ENCODE data around the gene PPHLN1. TPM values are rescaled to one million over a fixed set of nuclear protein-coding genes. Genes with fewer than 3 reads are reported as not detected.

Gene PPHLN1
- total RNA-seq, 4 donors from 2014 or later: 32.7 to 52.3 (median 43.5) TPM

DNA sequence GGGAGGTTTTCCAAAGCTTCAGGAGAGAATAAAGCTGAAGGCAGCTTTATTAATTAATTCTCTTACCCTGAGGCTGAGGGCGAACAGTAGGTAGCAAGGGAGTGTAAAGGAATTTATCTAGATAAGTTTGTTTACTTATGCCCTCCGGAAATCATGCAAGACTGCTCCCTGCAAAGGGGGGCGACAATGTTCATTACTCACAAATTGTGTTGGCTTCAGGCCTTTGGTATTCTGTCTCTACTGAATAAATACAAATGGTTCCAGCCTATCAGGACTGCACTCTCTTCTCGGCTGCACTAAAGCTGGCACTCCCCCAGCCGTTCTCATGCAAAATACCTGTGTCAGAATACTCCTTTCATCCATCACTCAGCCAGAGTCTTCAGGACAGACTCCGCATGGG lies 120.8 kb downstream of the PPHLN1 start:
- no peak overlapping the region for H3K27ac ChIP-seq
- intact Hi-C loops (cut with DNase I; ENCODE audit: low total_unique reads) (no loop called here), in situ Hi-C loops (cut with MboI; ENCODE audit: low sequenced_read_pairs in 4 of 4) (no loop called here)
- no peaks in the 10 kb centered on the region for H3K27me3 ChIP-seq
- no peak overlapping the region for H3K4me3 ChIP-seq
- no peak for DNase-seq
- no peaks in the 10 kb centered on the region for H3K9me3 ChIP-seq
- H3K36me3 ChIP-seq: peaks cover 0 to 32% of the 10 kb centered on the region in 2 donors
- H3K4me1 ChIP-seq: peaks cover 4 to 5% of the 10 kb centered on the region in 2 donors
- no peak for ATAC-seq
- TF ChIP-seq POLR2A (IDR thresholded peaks at IDR 0.05): no peak

DNA sequence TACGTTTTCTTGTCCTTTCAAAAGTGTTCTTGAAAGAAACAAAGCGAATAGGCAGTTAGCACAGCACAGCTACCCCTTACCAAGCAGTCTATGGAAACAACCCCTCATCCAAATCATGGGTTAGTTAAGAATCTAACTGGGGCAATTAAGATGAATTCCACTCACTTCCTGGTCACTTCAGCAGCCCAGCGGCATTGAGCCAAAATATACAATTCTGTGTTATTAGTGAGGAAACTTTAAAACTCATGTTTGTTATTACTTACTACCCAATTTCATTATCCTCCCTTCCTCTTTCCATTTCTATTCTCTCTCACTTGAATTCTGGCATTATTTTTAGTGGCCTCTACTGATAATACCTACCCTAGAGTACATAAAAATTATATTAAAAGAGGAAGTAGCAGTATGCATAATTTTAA lies 121.4 kb downstream of the PPHLN1 start:
- in situ Hi-C loops (cut with MboI; ENCODE audit: low sequenced_read_pairs in 4 of 4): no loop called here
- ATAC-seq: no peak
- no peak for DNase-seq
- Histone ChIP-seq H3K27me3 (no peaks in the 10 kb centered on the region), H3K4me1 (peaks cover 4 to 5% of the 10 kb centered on the region in 2 donors), H3K4me3 (no peak overlapping the region), H3K9me3 (no peaks in the 10 kb centered on the region), H3K27ac (no peak overlapping the region), H3K36me3 (peaks cover 0 to 26% of the 10 kb centered on the region in 2 donors)
- intact Hi-C loops (cut with DNase I; ENCODE audit: low total_unique reads): no loop called here
- TF ChIP-seq, protein P1, sequence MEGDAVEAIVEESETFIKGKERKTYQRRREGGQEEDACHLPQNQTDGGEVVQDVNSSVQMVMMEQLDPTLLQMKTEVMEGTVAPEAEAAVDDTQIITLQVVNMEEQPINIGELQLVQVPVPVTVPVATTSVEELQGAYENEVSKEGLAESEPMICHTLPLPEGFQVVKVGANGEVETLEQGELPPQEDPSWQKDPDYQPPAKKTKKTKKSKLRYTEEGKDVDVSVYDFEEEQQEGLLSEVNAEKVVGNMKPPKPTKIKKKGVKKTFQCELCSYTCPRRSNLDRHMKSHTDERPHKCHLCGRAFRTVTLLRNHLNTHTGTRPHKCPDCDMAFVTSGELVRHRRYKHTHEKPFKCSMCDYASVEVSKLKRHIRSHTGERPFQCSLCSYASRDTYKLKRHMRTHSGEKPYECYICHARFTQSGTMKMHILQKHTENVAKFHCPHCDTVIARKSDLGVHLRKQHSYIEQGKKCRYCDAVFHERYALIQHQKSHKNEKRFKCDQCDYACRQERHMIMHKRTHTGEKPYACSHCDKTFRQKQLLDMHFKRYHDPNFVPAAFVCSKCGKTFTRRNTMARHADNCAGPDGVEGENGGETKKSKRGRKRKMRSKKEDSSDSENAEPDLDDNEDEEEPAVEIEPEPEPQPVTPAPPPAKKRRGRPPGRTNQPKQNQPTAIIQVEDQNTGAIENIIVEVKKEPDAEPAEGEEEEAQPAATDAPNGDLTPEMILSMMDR (IDR thresholded peaks at IDR 0.05 in 4 of 5, conservative IDR thresholded peaks at IDR 0.05 in 1 of 5): no peak
- no peak for TF ChIP-seq POLR2A (IDR thresholded peaks at IDR 0.05)

DNA sequence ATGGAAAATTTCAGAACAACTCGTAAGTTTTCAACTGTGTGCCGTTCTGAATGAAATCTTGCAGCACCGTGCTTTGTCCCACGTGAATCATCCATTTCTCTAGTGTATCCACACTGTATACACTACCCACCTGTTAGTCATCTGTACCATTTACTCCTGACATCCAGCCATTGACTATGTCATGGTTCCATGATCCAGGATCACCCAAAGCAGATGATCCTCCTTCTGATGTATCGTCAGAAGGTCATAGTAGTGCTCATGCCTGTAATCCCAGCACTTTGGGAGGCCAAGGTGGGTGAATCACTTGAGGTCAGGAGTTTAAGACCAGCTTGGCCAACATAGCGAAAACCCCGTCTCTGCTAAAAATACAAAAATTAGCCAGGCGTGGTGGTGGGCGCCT lies 122.9 kb downstream of the PPHLN1 start:
- H3K27ac ChIP-seq: no peak overlapping the region
- TF ChIP-seq POLR2A (IDR thresholded peaks at IDR 0.05): no peak
- TF ChIP-seq, protein P1 (IDR thresholded peaks at IDR 0.05 in 4 of 5, conservative IDR thresholded peaks at IDR 0.05 in 1 of 5): no peak
- no peak for ATAC-seq
- peaks cover 4 to 5% of the 10 kb centered on the region in 2 donors for H3K4me1 ChIP-seq
- no peak for DNase-seq
- H3K27me3 ChIP-seq: no peaks in the 10 kb centered on the region
- no peak overlapping the region for H3K4me3 ChIP-seq
- intact Hi-C loops (cut with DNase I; ENCODE audit: low total_unique reads): no loop called here
- in situ Hi-C loops (cut with MboI; ENCODE audit: low sequenced_read_pairs in 4 of 4): no loop called here
- peaks cover 0 to 16% of the 10 kb centered on the region in 2 donors for H3K36me3 ChIP-seq
- H3K9me3 ChIP-seq: no peaks in the 10 kb centered on the region

DNA sequence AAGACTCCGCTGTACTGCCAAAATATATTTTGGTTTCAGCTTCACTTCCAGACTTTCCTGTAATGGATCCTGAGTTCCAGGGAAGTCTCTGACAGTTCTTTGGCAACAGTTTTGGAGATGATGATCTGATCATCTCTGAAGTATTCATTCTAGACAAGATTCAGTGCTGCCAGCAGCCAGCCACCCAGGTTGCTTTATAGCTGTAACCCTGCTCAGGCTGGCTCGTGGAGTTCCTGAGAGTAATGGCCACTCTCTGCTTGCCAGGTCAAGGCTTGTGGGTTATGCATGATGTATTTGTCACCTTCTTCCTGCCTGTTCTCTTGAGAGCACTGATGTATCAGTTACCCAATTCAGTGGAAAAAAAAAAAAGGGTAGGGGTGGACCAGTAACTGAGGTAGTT lies 124.3 kb downstream of the PPHLN1 start:
- Histone ChIP-seq H3K4me1 (peaks cover 4 to 5% of the 10 kb centered on the region in 2 donors), H3K27me3 (no peaks in the 10 kb centered on the region), H3K36me3 (peaks cover 0 to 16% of the 10 kb centered on the region in 2 donors), H3K27ac (no peak overlapping the region), H3K9me3 (no peaks in the 10 kb centered on the region), H3K4me3 (no peak overlapping the region)
- ATAC-seq (peak; percentile 39 to 62), DNase-seq (no peak)
- in situ Hi-C loops (cut with MboI; ENCODE audit: low sequenced_read_pairs in 4 of 4) (no loop called here), intact Hi-C loops (cut with DNase I; ENCODE audit: low total_unique reads) (no loop called here)
- TF ChIP-seq, protein P1 (IDR thresholded peaks at IDR 0.05 in 4 of 5, conservative IDR thresholded peaks at IDR 0.05 in 1 of 5): no peak
- TF ChIP-seq POLR2A (IDR thresholded peaks at IDR 0.05): no peak

DNA sequence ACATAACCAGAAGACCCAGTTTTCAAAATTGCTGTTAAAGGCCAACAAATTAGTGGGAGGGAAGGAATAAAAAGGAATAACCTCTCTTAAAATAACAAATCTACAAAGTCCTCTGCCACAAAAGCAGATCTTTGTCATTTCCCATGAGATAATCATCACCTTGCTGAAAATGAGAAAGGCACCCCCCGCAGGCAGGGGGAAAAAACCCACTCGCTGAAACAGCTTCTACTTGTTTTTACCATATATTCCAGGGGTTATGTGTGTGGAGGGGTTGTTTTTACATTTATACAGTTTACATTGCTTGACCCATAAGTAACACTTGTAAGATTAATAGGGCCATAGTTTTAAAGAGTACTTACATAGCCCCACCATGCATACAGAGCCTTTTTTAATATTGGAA lies 132.6 kb downstream of the PPHLN1 start:
- no peak for DNase-seq
- Histone ChIP-seq H3K27me3 (no peaks in the 10 kb centered on the region), H3K4me1 (no peaks in the 10 kb centered on the region), H3K27ac (no peak overlapping the region), H3K4me3 (no peak overlapping the region), H3K36me3 (peaks cover 0 to 14% of the 10 kb centered on the region in 2 donors), H3K9me3 (no peaks in the 10 kb centered on the region)
- TF ChIP-seq, protein P1 (IDR thresholded peaks at IDR 0.05 in 4 of 5, conservative IDR thresholded peaks at IDR 0.05 in 1 of 5): no peak
- TF ChIP-seq POLR2A (IDR thresholded peaks at IDR 0.05): no peak
- intact Hi-C loops (cut with DNase I; ENCODE audit: low total_unique reads): no loop called here
- ATAC-seq: no peak
- in situ Hi-C loops (cut with MboI; ENCODE audit: low sequenced_read_pairs in 4 of 4): no loop called here

Measured in gastrocnemius medialis (tissue), 4 donors.